NT2/D1 (cell line): Measurements from ENCODE around the gene LMOD1.
"Not testable (repeated sequence)": the region's sequence is repeated elsewhere in the genome, so short reads cannot be mapped to it uniquely, and the experiment has no call there.

ENCODE experiments used
- DNase-seq: peaks from one replicate; pipeline ENCODE4 v3.0.0-alpha.2; 2011; ENCODE audit warnings: low read depth, low spot score
- H3K27me3 ChIP-seq: 2 replicates; pipeline ENCODE4 v1.6.0; 2011; ENCODE audit warnings: mild to moderate bottlenecking; ENCODE audit not compliant: insufficient read length, insufficient read depth
- H3K36me3 ChIP-seq: 2 replicates; pipeline ENCODE4 v1.6.1; 2011; ENCODE audit warnings: mild to moderate bottlenecking, low read length, mixed read lengths; ENCODE audit not compliant: insufficient read depth, insufficient read length
- H3K4me1 ChIP-seq: 2 replicates; pipeline ENCODE4 v1.5.1; 2011; ENCODE audit not compliant: insufficient read depth, insufficient read length
- H3K4me3 ChIP-seq: 2 replicates; pipeline ENCODE4 v1.5.1; 2011; ENCODE audit warnings: low read depth; ENCODE audit not compliant: insufficient read length
- H3K9ac ChIP-seq: 2 replicates; pipeline ENCODE4 v1.6.0; 2011; ENCODE audit warnings: low read depth; ENCODE audit not compliant: insufficient read length
- H3K9me3 ChIP-seq: 2 replicates; pipeline ENCODE4 v1.5.1; 2011; ENCODE audit warnings: mild to moderate bottlenecking, low read length; ENCODE audit not compliant: insufficient read depth
- SUZ12 ChIP-seq: IDR thresholded peaks from 2 replicates; pipeline ENCODE4 v1.6.1; 2011; ENCODE audit not compliant: insufficient read length, insufficient read depth; ENCODE audit errors: extremely low read depth
- YY1 ChIP-seq: IDR thresholded peaks from 2 replicates; pipeline ENCODE4 v1.6.1; 2011; ENCODE audit not compliant: insufficient read length, insufficient read depth
- ZNF274 ChIP-seq: IDR thresholded peaks from 2 replicates; pipeline ENCODE4 v1.6.1; 2011; ENCODE audit warnings: mild to moderate bottlenecking, low read depth, low read length

LMOD1 gene

GRCh38 chr1:201911826-201912571 lies 34.3 kb downstream of the LMOD1 start:
- no peaks in the 10 kb centered on the region for H3K9me3 ChIP-seq
- H3K4me3 ChIP-seq = no peak overlapping the region
- peak overlapping the region; percentile 12 for H3K9ac ChIP-seq
- DNase-seq = no peak
- no peaks in the 10 kb centered on the region for H3K36me3 ChIP-seq
- TF ChIP-seq SUZ12 (no peak), ZNF274 (no peak), YY1 (no peak)
- peaks cover 5% of the 10 kb centered on the region for H3K4me1 ChIP-seq
- H3K27me3 ChIP-seq = no peaks in the 10 kb centered on the region

- H3K36me3 ChIP-seq = no peaks in the 10 kb centered on the region
- TF ChIP-seq SUZ12 = no peak
- no peak for TF ChIP-seq YY1
- no peak for TF ChIP-seq ZNF274
- no peak for DNase-seq
- no peaks in the 10 kb centered on the region for H3K9me3 ChIP-seq
- H3K4me1 ChIP-seq = peaks cover 12% of the 10 kb centered on the region
- no peaks in the 10 kb centered on the region for H3K27me3 ChIP-seq
- H3K9ac ChIP-seq = no peak overlapping the region
- no peak overlapping the region for H3K4me3 ChIP-seq
Observed at GRCh38 chr1:201907621-201908020, 38.7 kb downstream of the LMOD1 start.

- H3K4me3 ChIP-seq = no peak overlapping the region
- no peaks in the 10 kb centered on the region for H3K9me3 ChIP-seq
- no peak overlapping the region for H3K9ac ChIP-seq
- no peak for DNase-seq
- H3K36me3 ChIP-seq = no peaks in the 10 kb centered on the region
- H3K27me3 ChIP-seq = no peaks in the 10 kb centered on the region
- no peak for TF ChIP-seq YY1
- TF ChIP-seq ZNF274 = no peak
- no peak for TF ChIP-seq SUZ12
- peaks cover 13% of the 10 kb centered on the region for H3K4me1 ChIP-seq
Observed at GRCh38 chr1:201906336-201906735, 40.0 kb downstream of the LMOD1 start.

- Histone ChIP-seq H3K27me3 (no peaks in the 10 kb centered on the region), H3K9me3 (no peaks in the 10 kb centered on the region), H3K4me3 (no peak overlapping the region), H3K9ac (no peak overlapping the region), H3K4me1 (peaks cover 13% of the 10 kb centered on the region), H3K36me3 (no peaks in the 10 kb centered on the region)
- DNase-seq = no peak
- TF ChIP-seq ZNF274 = no peak
- no peak for TF ChIP-seq SUZ12
- no peak for TF ChIP-seq YY1
Observed at GRCh38 chr1:201905234-201905890, 41.0 kb downstream of the LMOD1 start.

- no peak for DNase-seq
- Histone ChIP-seq H3K27me3 (no peaks in the 10 kb centered on the region), H3K4me3 (no peak overlapping the region), H3K4me1 (peaks cover 13% of the 10 kb centered on the region), H3K36me3 (no peaks in the 10 kb centered on the region), H3K9me3 (no peaks in the 10 kb centered on the region), H3K9ac (no peak overlapping the region)
- TF ChIP-seq YY1 (no peak), SUZ12 (no peak), ZNF274 (no peak)
Observed at GRCh38 chr1:201904579-201904978, 41.8 kb downstream of the LMOD1 start.

GRCh38 chr1:201903135-201903534 lies 43.2 kb downstream of the LMOD1 start:
- no peaks in the 10 kb centered on the region for H3K36me3 ChIP-seq
- DNase-seq = no peak
- H3K9me3 ChIP-seq = no peaks in the 10 kb centered on the region
- peaks cover 13% of the 10 kb centered on the region for H3K4me1 ChIP-seq
- TF ChIP-seq YY1 = no peak
- TF ChIP-seq SUZ12 = no peak
- TF ChIP-seq ZNF274 = no peak
- H3K4me3 ChIP-seq = no peak overlapping the region
- H3K27me3 ChIP-seq = no peaks in the 10 kb centered on the region
- no peak overlapping the region for H3K9ac ChIP-seq

- Histone ChIP-seq H3K4me3 (no peak overlapping the region), H3K9me3 (no peaks in the 10 kb centered on the region), H3K36me3 (no peaks in the 10 kb centered on the region), H3K4me1 (peaks cover 13% of the 10 kb centered on the region), H3K27me3 (no peaks in the 10 kb centered on the region), H3K9ac (no peak overlapping the region)
- no peak for DNase-seq
- TF ChIP-seq ZNF274 = no peak
Observed at GRCh38 chr1:201902198-201902597, 44.1 kb downstream of the LMOD1 start.

- not testable (repeated sequence) for H3K4me3 ChIP-seq, H3K27me3 ChIP-seq, H3K9me3 ChIP-seq, H3K9ac ChIP-seq, H3K36me3 ChIP-seq, DNase-seq
- peaks cover 18% of the 10 kb centered on the region for H3K4me1 ChIP-seq
Observed at GRCh38 chr1:201901036-201901435, 45.3 kb downstream of the LMOD1 start.
